Activated T-helper 2 cell treated with anti-CD3 and anti-CD28 coated beads, Interferon-gamma antibody, Interleukin-2, Interleukin-4, amounts not matched to agents 10 μg/mL and 5 μg/mL and 100 μg/mL, durations not matched to agents 14 hours and 24 hours and 36 hours (primary cell): Measurements from ENCODE around the gene BST2. TPM values are rescaled to one million over a fixed set of nuclear protein-coding genes. Genes with fewer than 3 reads are reported as not detected.

Experiments
- DNase-seq: peaks from one replicate; pipeline ENCODE4 v3.0.0; 2021; ENCODE audit warnings: low spot score
- H3K27ac Mint-ChIP-seq: one replicate; pipeline ENCODE4 v1.8.0; 2021; ENCODE audit warnings: mixed read lengths
- H3K27me3 Mint-ChIP-seq: one replicate; pipeline ENCODE4 v1.8.0; 2021; ENCODE audit warnings: low read depth, mixed read lengths
- H3K36me3 Mint-ChIP-seq: one replicate; pipeline ENCODE4 v1.8.0; 2021; ENCODE audit warnings: low read depth, mixed read lengths
- H3K4me1 Mint-ChIP-seq: one replicate; pipeline ENCODE4 v1.8.0; 2021; ENCODE audit warnings: low read depth, mixed read lengths
- H3K4me3 Mint-ChIP-seq: one replicate; pipeline ENCODE4 v1.8.0; 2021; ENCODE audit warnings: low read depth, mild to moderate bottlenecking, moderate library complexity, mixed read lengths
- H3K9me3 Mint-ChIP-seq: one replicate; pipeline ENCODE4 v1.8.0; 2021; ENCODE audit warnings: mixed read lengths
- intact Hi-C: fragments of 100-400 bp; cut with micrococcal nuclease; formaldehyde crosslinking; loops from one replicate; pipeline ENCODE4 v1.15.1; 2023
- total RNA-seq: library from RNA; stranded (reverse); gene quantifications from 2 replicates; pipeline ENCODE4 v1.2.3, GENCODE V29; 2022

BST2 gene
- 129 and 133 TPM in 2 replicates for total RNA-seq

GRCh38 chr19:17405250-17406045 lies at the start of gene BST2:
BST2 (minus strand) TSS chr19:17405630; CDS start chr19:17405575, 55 bp downstream.
- no peaks in the 10 kb centered on the region for H3K9me3 Mint-ChIP-seq
- peak; percentile 54 for DNase-seq
- H3K27ac Mint-ChIP-seq = peak within 1 kb of the TSS; percentile 87
- peaks cover 31% of the 10 kb centered on the region for H3K4me1 Mint-ChIP-seq
- no peaks in the 10 kb centered on the region for H3K27me3 Mint-ChIP-seq
- peaks cover 41% of the 10 kb centered on the region for H3K36me3 Mint-ChIP-seq
- H3K4me3 Mint-ChIP-seq = peak within 1 kb of the TSS; percentile 92
- intact Hi-C loops = loop anchor here (1.0 to 5.0 kb wide), 5 partner anchors 14 to 98 kb away; partner anchors contain the start of genes DDA1, GTPBP3 and MRPL34

GRCh38 chr19:17454576-17455071 lies 49.2 kb upstream of the BST2 start:
- H3K4me3 Mint-ChIP-seq = no peak overlapping the region
- intact Hi-C loops = no loop called here
- no peak overlapping the region for H3K27ac Mint-ChIP-seq
- H3K4me1 Mint-ChIP-seq = peaks cover 16% of the 10 kb centered on the region
- no peak for DNase-seq
- H3K9me3 Mint-ChIP-seq = peaks cover 4% of the 10 kb centered on the region
- no peaks in the 10 kb centered on the region for H3K36me3 Mint-ChIP-seq
- peaks cover 40% of the 10 kb centered on the region for H3K27me3 Mint-ChIP-seq

GRCh38 chr19:17451820-17452219 lies 46.4 kb upstream of the BST2 start:
- no peak for DNase-seq
- Mint-ChIP-seq H3K9me3 (peaks cover 4% of the 10 kb centered on the region), H3K27ac (no peak overlapping the region), H3K27me3 (peaks cover 37% of the 10 kb centered on the region), H3K4me1 (peaks cover 16% of the 10 kb centered on the region), H3K36me3 (no peaks in the 10 kb centered on the region), H3K4me3 (no peak overlapping the region)
- intact Hi-C loops = no loop called here

GRCh38 chr19:17450264-17451075 lies 45.0 kb upstream of the BST2 start:
- Mint-ChIP-seq H3K4me3 (peak overlapping the region; percentile 43), H3K4me1 (peaks cover 16% of the 10 kb centered on the region), H3K27me3 (peaks cover 27% of the 10 kb centered on the region), H3K27ac (peak overlapping the region; percentile 48), H3K36me3 (no peaks in the 10 kb centered on the region), H3K9me3 (peaks cover 4% of the 10 kb centered on the region)
- intact Hi-C loops = no loop called here
- DNase-seq = no peak

GRCh38 chr19:17448131-17448967 lies 42.9 kb upstream of the BST2 start, which contains the start of gene TMEM221:
TMEM221 (minus strand) TSS chr19:17448668; CDS start chr19:17448462, 206 bp downstream.
- H3K36me3 Mint-ChIP-seq = no peaks in the 10 kb centered on the region
- no peak within 1 kb of the TSS for H3K4me3 Mint-ChIP-seq
- H3K27me3 Mint-ChIP-seq = peaks cover 15% of the 10 kb centered on the region
- H3K9me3 Mint-ChIP-seq = peaks cover 4% of the 10 kb centered on the region
- DNase-seq = peak; percentile 30
- peaks cover 13% of the 10 kb centered on the region for H3K4me1 Mint-ChIP-seq
- H3K27ac Mint-ChIP-seq = no peak within 1 kb of the TSS
- intact Hi-C loops = no loop called here

- Mint-ChIP-seq H3K27ac (no peak overlapping the region), H3K4me1 (peaks cover 12% of the 10 kb centered on the region), H3K4me3 (no peak overlapping the region), H3K36me3 (no peaks in the 10 kb centered on the region), H3K9me3 (peaks cover 4% of the 10 kb centered on the region), H3K27me3 (peaks cover 14% of the 10 kb centered on the region)
- intact Hi-C loops = no loop called here
- DNase-seq = no peak
Measured at GRCh38 chr19:17447704-17448130, 42.3 kb upstream of the BST2 start.

- intact Hi-C loops = no loop called here
- Mint-ChIP-seq H3K4me1 (peaks cover 9% of the 10 kb centered on the region), H3K9me3 (peaks cover 4% of the 10 kb centered on the region), H3K27ac (no peak overlapping the region), H3K4me3 (no peak overlapping the region), H3K27me3 (peaks cover 14% of the 10 kb centered on the region), H3K36me3 (no peaks in the 10 kb centered on the region)
- DNase-seq = no peak
Measured at GRCh38 chr19:17445526-17446165, 40.2 kb upstream of the BST2 start.

GRCh38 chr19:17441241-17442021 lies 36.0 kb upstream of the BST2 start:
- Mint-ChIP-seq H3K27me3 (no peaks in the 10 kb centered on the region), H3K9me3 (no peaks in the 10 kb centered on the region), H3K27ac (no peak overlapping the region), H3K4me1 (no peaks in the 10 kb centered on the region), H3K4me3 (no peak overlapping the region), H3K36me3 (no peaks in the 10 kb centered on the region)
- intact Hi-C loops = no loop called here
- DNase-seq = no peak

- DNase-seq = no peak
- intact Hi-C loops = no loop called here
Measured at GRCh38 chr19:17436874-17437267, 31.4 kb upstream of the BST2 start.

GRCh38 chr19:17436094-17436873 lies 30.9 kb upstream of the BST2 start:
- intact Hi-C loops = no loop called here
- no peak for DNase-seq
- H3K4me3 Mint-ChIP-seq = no peak overlapping the region
- no peak overlapping the region for H3K27ac Mint-ChIP-seq
- H3K9me3 Mint-ChIP-seq = no peaks in the 10 kb centered on the region
- H3K4me1 Mint-ChIP-seq = no peaks in the 10 kb centered on the region
- no peaks in the 10 kb centered on the region for H3K36me3 Mint-ChIP-seq
- no peaks in the 10 kb centered on the region for H3K27me3 Mint-ChIP-seq

More at GRCh38 chr19:17436874-17437267, 31.4 kb upstream of the BST2 start:
- Mint-ChIP-seq H3K9me3 (no peaks in the 10 kb centered on the region), H3K36me3 (no peaks in the 10 kb centered on the region), H3K4me1 (no peaks in the 10 kb centered on the region), H3K27me3 (no peaks in the 10 kb centered on the region), H3K4me3 (no peak overlapping the region), H3K27ac (no peak overlapping the region)

GRCh38 chr19:17435218-17435617 lies 29.8 kb upstream of the BST2 start:
- H3K4me1 Mint-ChIP-seq = no peaks in the 10 kb centered on the region
- no peaks in the 10 kb centered on the region for H3K9me3 Mint-ChIP-seq
- no peak overlapping the region for H3K27ac Mint-ChIP-seq
- H3K4me3 Mint-ChIP-seq = no peak overlapping the region
- H3K36me3 Mint-ChIP-seq = no peaks in the 10 kb centered on the region
- intact Hi-C loops = no loop called here
- H3K27me3 Mint-ChIP-seq = no peaks in the 10 kb centered on the region
- DNase-seq = no peak
